Spleen (tissue), 11 donors: ENCODE data around the gene GNB1. TPM values are rescaled to one million over a fixed set of nuclear protein-coding genes. Genes with fewer than 3 reads are reported as not detected.
A peak's percentile ranks its signal among the peaks of the same experiment; 100 is the strongest.
"Not testable (repeated sequence)": the region's sequence is repeated elsewhere in the genome, so short reads cannot be mapped to it uniquely, and the experiment has no call there.

Experiments
- DNase-seq: peaks from one replicate; pipeline ENCODE4 v3.0.0-alpha.2; 2020
- H3K27ac ChIP-seq, 8 donors: fragments of 200-600 bp; sonication (generic) in 7 of 8; 1 replicate in 4 of 8; 2 replicates in 4 of 8; pipeline versions ENCODE4 v1.5.0 to v1.8.0; 2016 to 2021; ENCODE audit warnings: inconsistent platforms in 4 of 8, mild to moderate bottlenecking in 4 of 8, moderate library complexity in 1 of 8
- H3K27me3 ChIP-seq, 7 donors: fragments of 200-600 bp; sonication (generic) in 6 of 7; replicated peaks in 1 of 7; 1 replicate in 4 of 7; 2 replicates in 3 of 7; pipeline versions ENCODE4 v1.5.0 to v1.8.0; 2016 to 2021; ENCODE audit warnings: inconsistent platforms in 3 of 7, mild to moderate bottlenecking in 1 of 7
- H3K36me3 ChIP-seq, 6 donors: fragments of 200-600 bp; sonication (generic) in 5 of 6; 1 replicate in 4 of 6; 2 replicates in 2 of 6; pipeline versions ENCODE4 v1.5.0 to v1.8.0; 2016 to 2021; ENCODE audit warnings: inconsistent platforms in 2 of 6
- H3K4me1 ChIP-seq, 6 donors: fragments of 200-600 bp; sonication (generic) in 5 of 6; 1 replicate in 3 of 6; 2 replicates in 3 of 6; pipeline versions ENCODE4 v1.5.0 to v1.8.0; 2016 to 2021; ENCODE audit warnings: inconsistent platforms in 3 of 6
- H3K4me3 ChIP-seq, 8 donors: fragments of 200-600 bp; sonication (generic) in 7 of 8; 1 replicate in 4 of 8; 2 replicates in 4 of 8; pipeline versions ENCODE4 v1.5.0 to v1.8.0; 2016 to 2021; ENCODE audit warnings: inconsistent platforms in 4 of 8, mild to moderate bottlenecking in 4 of 8, moderate library complexity in 2 of 8
- H3K9me3 ChIP-seq, 8 donors: fragments of 200-600 bp; sonication (generic) in 7 of 8; 1 replicate in 4 of 8; 2 replicates in 4 of 8; pipeline versions ENCODE4 v1.5.0 to v1.8.0; 2016 to 2021; ENCODE audit warnings: inconsistent platforms in 4 of 8
- CTCF ChIP-seq, 11 experiments: fragments of 200-600 bp in 7 of 11; fragments of 450-650 bp in 4 of 11; sonication (generic) in 4 of 11; IDR thresholded peaks in 8 of 11; conservative IDR thresholded peaks in 3 of 11; 1 replicate in 7 of 11; 2 replicates in 4 of 11; pipeline versions ENCODE4 v1.4.0 to v1.8.0; 2016 to 2021; ENCODE audit warnings: antibody characterized with exemption in 11 of 11, inconsistent platforms in 4 of 11, mild to moderate bottlenecking in 1 of 11
- POLR2A ChIP-seq, 3 donors: fragments of 450-650 bp; IDR thresholded peaks; one replicate each; pipeline ENCODE4 v1.5.1; 2017; ENCODE audit warnings: antibody characterized with exemption in 3 of 3, mild to moderate bottlenecking in 1 of 3
- POLR2AphosphoS5 ChIP-seq, 3 donors: sonication (generic); formaldehyde crosslinking; IDR thresholded peaks; one replicate each; pipeline ENCODE4 v1.5.1; 2017; ENCODE audit warnings: antibody characterized with exemption in 3 of 3
- WGBS, 5 donors: extraction: QIAGEN DNeasy Blood & Tissue Kit in 3 of 5; methylation state at CpG; one replicate each; pipeline versions ENCODE4 v1.1.5 to v1.1.7; 2013 to 2018; 5-methylcytosine and 5-hydroxymethylcytosine counted together
- intact Hi-C: fragments of 100-400 bp; cut with DNase I; formaldehyde crosslinking; loops from one replicate; pipeline ENCODE4 v1.15.0; 2023; ENCODE audit warnings: low total_unique reads
- polyA plus RNA-seq, 3 donors: library from polyadenylated mRNA; stranded (reverse); fragments of 200-250 nt; gene quantifications; one replicate each; pipeline ENCODE4 v1.2.1, GENCODE V29; 2013
- total RNA-seq, 7 donors: library from RNA; depleted of rRNA in 3 of 7; stranded (reverse); fragments of >200 nt in 3 of 7; fragmentation: NEBNext Ultra II Directional in 4 of 7; extraction: Animal tissue kit (Norgen Biotek cat#: 25700) in 4 of 7; gene quantifications; one replicate each; pipeline versions ENCODE4 v1.1.0 to v1.2.1, GENCODE V29; 2016 to 2021
- donor health status: healthy with polysubstance abuse.
- donor health status: DM: no; HTN: no; CAD: no; lungs with moderate emphysema.
- donor health status: DM: no; HTN: no; CAD: no.
- donor health status: Bipolar disorder and iron deficiency.
- donor health status: healthy.
- donor health status: DM: no; HTN: no; CAD: no.
- donor health status: DM: yes; HTN: yes; CAD: no.

GNB1 gene
- total and polyA plus RNA-seq, 10 donors, result 76.0 to 304 (median 214) TPM

GRCh38 chr1:1872329-1872994 is 18.4 kb downstream of the GNB1 start:
- H3K4me1 ChIP-seq, result peaks cover 41 to 100% (median 89%) of the 10 kb centered on the region in 6 donors
- peak in 2 of 3 donors; percentile 23 to 48 for TF ChIP-seq POLR2AphosphoS5 (IDR thresholded peaks at IDR 0.05)
- no peak for TF ChIP-seq CTCF (IDR thresholded peaks at IDR 0.05 in 8 of 11, conservative IDR thresholded peaks at IDR 0.05 in 3 of 11)
- TF ChIP-seq POLR2A (IDR thresholded peaks at IDR 0.05), result no peak
- no peak overlapping the region for H3K27ac ChIP-seq
- WGBS, 5 donors, result 80 to 87% (median 84%) methylated on average over 11 of the region's 11 CpGs
- intact Hi-C loops, result no loop called here
- H3K4me3 ChIP-seq, result no peak overlapping the region
- H3K27me3 ChIP-seq, result no peaks in the 10 kb centered on the region
- H3K9me3 ChIP-seq, result no peaks in the 10 kb centered on the region
- DNase-seq, result peak; percentile 49
- peaks cover 0 to 55% (median 18%) of the 10 kb centered on the region in 6 donors for H3K36me3 ChIP-seq

- no peaks in the 10 kb centered on the region for H3K27me3 ChIP-seq
- peaks cover 47 to 100% (median 84%) of the 10 kb centered on the region in 6 donors for H3K4me1 ChIP-seq
- H3K4me3 ChIP-seq, result no peak overlapping the region
- DNase-seq, result no peak
- intact Hi-C loops, result no loop called here
- H3K9me3 ChIP-seq, result no peaks in the 10 kb centered on the region
- H3K27ac ChIP-seq, result peak overlapping the region in 7 of 8 donors; percentile 39 to 75 (median 58)
- H3K36me3 ChIP-seq, result peaks cover 0 to 29% (median 7%) of the 10 kb centered on the region in 6 donors
- TF ChIP-seq POLR2A (IDR thresholded peaks at IDR 0.05), result no peak
- no peak for TF ChIP-seq CTCF (IDR thresholded peaks at IDR 0.05 in 8 of 11, conservative IDR thresholded peaks at IDR 0.05 in 3 of 11)
- TF ChIP-seq POLR2AphosphoS5 (IDR thresholded peaks at IDR 0.05), result no peak
- 15 to 39% (median 25%) methylated on average over 4 of the region's 4 CpGs for WGBS, 5 donors
Measured at GRCh38 chr1:1869469-1869868, 21.4 kb downstream of the GNB1 start.

GRCh38 chr1:1867164-1867563 is 23.7 kb downstream of the GNB1 start:
- Histone ChIP-seq H3K27me3 (no peaks in the 10 kb centered on the region), H3K9me3 (no peaks in the 10 kb centered on the region), H3K27ac (no peak overlapping the region), H3K4me3 (no peak overlapping the region), H3K4me1 (peaks cover 54 to 100% (median 85%) of the 10 kb centered on the region in 6 donors), H3K36me3 (peaks cover 0 to 6% (median 0%) of the 10 kb centered on the region in 6 donors)
- no peak for TF ChIP-seq POLR2A (IDR thresholded peaks at IDR 0.05)
- intact Hi-C loops, result no loop called here
- DNase-seq, result no peak
- 97 to 99% (median 98%) methylated on average over 3 of the region's 3 CpGs for WGBS, 5 donors

- Histone ChIP-seq H3K4me3 (no peak overlapping the region), H3K36me3 (no peaks in the 10 kb centered on the region), H3K9me3 (no peaks in the 10 kb centered on the region), H3K4me1 (peaks cover 70 to 100% (median 86%) of the 10 kb centered on the region in 6 donors), H3K27ac (peak overlapping the region in 4 of 8 donors; percentile 7 to 82 (median 74)), H3K27me3 (no peaks in the 10 kb centered on the region)
- intact Hi-C loops, result no loop called here
- TF ChIP-seq POLR2AphosphoS5 (IDR thresholded peaks at IDR 0.05) (no peak), POLR2A (IDR thresholded peaks at IDR 0.05) (no peak), CTCF (IDR thresholded peaks at IDR 0.05 in 8 of 11, conservative IDR thresholded peaks at IDR 0.05 in 3 of 11) (no peak)
- peak; percentile 15 for DNase-seq
- 58 to 72% (median 68%) methylated on average over 5 to 6 of the region's 6 CpGs for WGBS, 5 donors
Measured at GRCh38 chr1:1862905-1863547, 27.9 kb downstream of the GNB1 start.

- H3K4me3 ChIP-seq, H3K36me3 ChIP-seq, intact Hi-C loops, H3K9me3 ChIP-seq, H3K27me3 ChIP-seq: not testable (repeated sequence)
- H3K4me1 ChIP-seq, result peaks cover 78 to 100% (median 96%) of the 10 kb centered on the region in 6 donors
- peak overlapping the region in 3 of 8 donors; percentile 40 to 82 (median 77) for H3K27ac ChIP-seq
- peak; percentile 45 for DNase-seq
- 92 to 95% (median 93%) methylated on average over 9 to 13 of the region's 13 CpGs for WGBS, 5 donors
Measured at GRCh38 chr1:1861761-1862310, 29.1 kb downstream of the GNB1 start.
